Activated T-cell treated with anti-CD3 and anti-CD28 coated beads, Interleukin-2, amount 50 U/mL, for 4 hours (primary cell): ENCODE data around the gene SCN1A. TPM values are rescaled to one million over a fixed set of nuclear protein-coding genes. Genes with fewer than 3 reads are reported as not detected.

ENCODE experiments used
- ATAC-seq, 2 donors: fragments of 200-7000 bp; cut with Tn5 transposase; one replicate each; pipeline ENCODE4 v1.10.0; 2021
- DNase-seq: peaks from one replicate; pipeline ENCODE4 v3.0.0-alpha.2; 2020
- H3K27me3 Mint-ChIP-seq: one replicate; pipeline ENCODE4 v1.8.0; 2021; ENCODE audit warnings: low read depth, mixed read lengths
- H3K36me3 Mint-ChIP-seq: one replicate; pipeline ENCODE4 v1.8.0; 2022; ENCODE audit warnings: mixed read lengths; ENCODE audit not compliant: insufficient read depth
- H3K4me1 Mint-ChIP-seq: one replicate; pipeline ENCODE4 v1.8.0; 2021; ENCODE audit warnings: low read depth, mixed read lengths
- H3K4me3 Mint-ChIP-seq: one replicate; pipeline ENCODE4 v1.8.0; 2021; ENCODE audit warnings: mild to moderate bottlenecking, moderate library complexity, mixed read lengths
- H3K9me3 Mint-ChIP-seq: one replicate; pipeline ENCODE4 v1.8.0; 2021; ENCODE audit warnings: mixed read lengths
- total RNA-seq, 3 donors: library from RNA; stranded (reverse); gene quantifications; one replicate each; pipeline ENCODE4 v1.2.1, GENCODE V29; 2021

The SCN1A gene
- total RNA-seq = not detected

DNA sequence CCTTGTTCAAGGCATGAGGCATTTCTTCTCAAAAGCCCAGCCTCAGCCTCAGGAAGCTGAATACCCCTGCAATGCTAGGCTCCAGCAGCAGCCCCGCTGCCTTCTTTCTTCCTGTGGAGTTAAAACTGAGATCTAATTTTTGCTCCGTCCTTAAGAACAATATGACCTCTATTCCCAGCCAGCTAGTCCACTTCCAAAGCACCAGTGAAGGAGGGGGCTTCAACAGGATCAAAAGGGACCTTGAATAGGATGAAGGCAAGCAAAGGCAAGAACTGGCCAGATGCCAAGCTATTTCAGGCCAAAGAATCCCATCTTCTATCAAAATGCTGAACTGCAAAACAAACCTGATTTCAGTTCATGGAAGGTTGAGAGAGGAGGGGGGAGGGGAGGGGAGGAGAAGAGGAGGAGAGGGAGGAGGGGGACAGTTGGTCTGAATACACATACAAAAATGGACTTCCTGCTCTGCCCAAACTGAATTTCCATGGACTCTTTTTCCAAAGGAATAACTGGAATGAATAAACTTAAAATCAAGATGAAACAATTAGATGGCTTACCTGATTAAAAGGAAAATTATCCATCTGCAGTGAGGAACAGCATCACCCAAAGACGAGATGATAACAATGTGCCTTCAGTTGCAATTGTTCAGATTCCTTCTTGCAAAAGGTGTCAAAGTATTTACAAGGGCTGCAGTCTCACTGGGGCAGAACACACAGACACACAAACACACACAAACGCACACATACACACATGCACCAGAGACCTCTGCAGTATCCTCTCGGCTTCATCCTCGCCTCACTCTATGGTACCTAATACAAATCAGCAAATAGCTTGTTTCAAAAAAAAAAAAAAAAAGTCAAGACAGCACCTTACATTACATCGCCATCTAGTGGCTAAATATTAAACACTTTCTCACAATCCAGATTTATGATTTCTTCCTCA is at the start of gene SCN1A:
SCN1A (minus strand) TSS at position 804 of the 939 bp plus-strand sequence. CDS start 54,399 bp downstream, outside the sequence.
- Mint-ChIP-seq H3K36me3 (no peaks in the 10 kb centered on the region), H3K4me1 (peaks cover 2% of the 10 kb centered on the region), H3K27me3 (peaks cover 14% of the 10 kb centered on the region), H3K9me3 (no peaks in the 10 kb centered on the region), H3K4me3 (no peak within 1 kb of the TSS)
- ATAC-seq = no peak
- DNase-seq = no peak

- no peak for ATAC-seq
- no peak for DNase-seq
- no peaks in the 10 kb centered on the region for H3K36me3 Mint-ChIP-seq
- no peaks in the 10 kb centered on the region for H3K27me3 Mint-ChIP-seq
- H3K9me3 Mint-ChIP-seq = no peaks in the 10 kb centered on the region
- H3K4me3 Mint-ChIP-seq = no peak overlapping the region
- H3K4me1 Mint-ChIP-seq = no peaks in the 10 kb centered on the region
Measured at GRCh38 chr2:166173263-166173662, 45.4 kb upstream of the SCN1A start.

DNA sequence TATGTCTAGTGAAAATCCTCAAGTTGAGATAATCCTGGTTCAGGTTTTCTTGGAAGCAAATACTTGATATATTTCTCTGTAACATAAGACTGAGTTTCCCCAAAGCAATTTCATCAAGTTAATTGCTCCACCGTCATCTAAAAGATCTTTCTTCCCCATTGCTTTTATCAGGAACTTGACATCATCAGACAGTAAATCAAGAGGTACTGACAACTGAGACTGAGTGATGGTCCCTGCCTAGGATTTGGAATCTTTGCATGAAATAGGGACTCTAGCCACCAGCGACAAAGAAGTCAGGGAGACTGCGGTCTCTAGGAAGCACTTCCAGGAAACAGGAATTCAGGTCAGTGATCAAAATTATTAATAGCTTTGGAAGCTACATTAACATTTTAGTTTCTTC is 43.4 kb upstream of the SCN1A start:
- no peaks in the 10 kb centered on the region for H3K36me3 Mint-ChIP-seq
- no peak overlapping the region for H3K4me3 Mint-ChIP-seq
- H3K9me3 Mint-ChIP-seq = no peaks in the 10 kb centered on the region
- peaks cover under 1% of the 10 kb centered on the region for H3K27me3 Mint-ChIP-seq
- ATAC-seq (no peak), DNase-seq (no peak)
- H3K4me1 Mint-ChIP-seq = no peaks in the 10 kb centered on the region

DNA sequence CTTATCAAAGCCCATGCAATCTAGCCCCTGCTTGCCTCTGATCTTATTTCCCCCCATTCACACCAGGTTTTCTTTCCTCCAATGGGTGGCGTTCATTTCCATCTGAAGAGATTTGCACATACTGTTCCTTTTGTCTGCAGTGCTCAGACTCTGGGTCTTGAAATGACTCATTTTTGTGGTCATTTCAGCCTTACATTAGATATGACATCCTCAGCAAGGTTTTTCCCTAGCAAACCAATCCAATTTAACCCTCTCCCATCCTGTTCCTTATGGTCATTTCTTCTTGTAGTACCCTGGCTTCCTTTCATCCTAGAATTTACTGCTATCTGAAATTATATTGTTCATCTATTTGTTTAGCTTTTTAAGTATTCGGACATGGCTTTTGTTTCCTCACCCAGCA is 42.5 kb upstream of the SCN1A start:
- Mint-ChIP-seq H3K4me3 (no peak overlapping the region), H3K36me3 (no peaks in the 10 kb centered on the region), H3K27me3 (peaks cover 3% of the 10 kb centered on the region), H3K9me3 (no peaks in the 10 kb centered on the region), H3K4me1 (no peaks in the 10 kb centered on the region)
- DNase-seq = no peak
- no peak for ATAC-seq

- Mint-ChIP-seq H3K4me1 (no peaks in the 10 kb centered on the region), H3K4me3 (no peak overlapping the region), H3K27me3 (peaks cover 3% of the 10 kb centered on the region), H3K36me3 (no peaks in the 10 kb centered on the region), H3K9me3 (no peaks in the 10 kb centered on the region)
- DNase-seq = no peak
- ATAC-seq = no peak
Measured at GRCh38 chr2:166167449-166167848, 39.6 kb upstream of the SCN1A start.

GRCh38 chr2:166163775-166164174 is 36.0 kb upstream of the SCN1A start:
- no peak for DNase-seq
- Mint-ChIP-seq H3K36me3 (no peaks in the 10 kb centered on the region), H3K27me3 (peaks cover 6% of the 10 kb centered on the region), H3K4me1 (no peaks in the 10 kb centered on the region), H3K9me3 (no peaks in the 10 kb centered on the region), H3K4me3 (no peak overlapping the region)
- no peak for ATAC-seq

GRCh38 chr2:166158546-166158945 is 30.7 kb upstream of the SCN1A start:
- H3K36me3 Mint-ChIP-seq = no peaks in the 10 kb centered on the region
- H3K4me1 Mint-ChIP-seq = no peaks in the 10 kb centered on the region
- DNase-seq = no peak
- peaks cover 3% of the 10 kb centered on the region for H3K27me3 Mint-ChIP-seq
- no peaks in the 10 kb centered on the region for H3K9me3 Mint-ChIP-seq
- ATAC-seq = no peak
- no peak overlapping the region for H3K4me3 Mint-ChIP-seq

GRCh38 chr2:166157578-166157977 is 29.8 kb upstream of the SCN1A start:
- Mint-ChIP-seq H3K36me3 (no peaks in the 10 kb centered on the region), H3K27me3 (peaks cover 3% of the 10 kb centered on the region), H3K4me1 (no peaks in the 10 kb centered on the region), H3K9me3 (no peaks in the 10 kb centered on the region), H3K4me3 (no peak overlapping the region)
- ATAC-seq (no peak), DNase-seq (no peak)

DNA sequence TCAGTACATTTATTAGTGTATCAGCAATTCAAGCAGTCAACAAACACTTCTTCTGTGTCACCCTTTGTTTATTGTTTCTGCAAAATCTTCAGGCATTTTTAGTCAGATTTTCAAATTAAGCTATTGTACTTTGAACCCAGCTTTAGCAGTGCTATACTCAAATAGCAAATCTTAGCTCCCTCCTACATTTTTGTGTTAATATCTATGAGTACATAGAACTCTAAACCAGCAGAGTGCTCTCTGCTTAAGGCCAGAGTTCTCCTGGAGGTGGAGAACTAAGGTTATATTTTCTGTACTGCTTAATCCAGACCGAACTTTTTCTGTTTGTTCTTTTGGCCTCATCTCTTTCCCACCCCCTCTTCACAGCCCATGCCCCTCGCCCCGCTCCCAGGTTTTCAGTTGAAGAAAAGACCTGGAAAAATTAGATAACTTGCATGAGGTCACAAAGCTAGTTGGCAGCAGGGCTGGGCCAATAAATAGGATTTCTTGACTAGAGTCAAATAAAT is 29.2 kb upstream of the SCN1A start:
- no peaks in the 10 kb centered on the region for H3K36me3 Mint-ChIP-seq
- no peaks in the 10 kb centered on the region for H3K9me3 Mint-ChIP-seq
- no peaks in the 10 kb centered on the region for H3K4me1 Mint-ChIP-seq
- H3K4me3 Mint-ChIP-seq = no peak overlapping the region
- DNase-seq (no peak), ATAC-seq (no peak)
- peaks cover 3% of the 10 kb centered on the region for H3K27me3 Mint-ChIP-seq

- DNase-seq = no peak
- Mint-ChIP-seq H3K27me3 (peaks cover 3% of the 10 kb centered on the region), H3K36me3 (no peaks in the 10 kb centered on the region), H3K9me3 (no peaks in the 10 kb centered on the region), H3K4me3 (no peak overlapping the region), H3K4me1 (no peaks in the 10 kb centered on the region)
- ATAC-seq = no peak
Measured at GRCh38 chr2:166155589-166155988, 27.8 kb upstream of the SCN1A start.

DNA sequence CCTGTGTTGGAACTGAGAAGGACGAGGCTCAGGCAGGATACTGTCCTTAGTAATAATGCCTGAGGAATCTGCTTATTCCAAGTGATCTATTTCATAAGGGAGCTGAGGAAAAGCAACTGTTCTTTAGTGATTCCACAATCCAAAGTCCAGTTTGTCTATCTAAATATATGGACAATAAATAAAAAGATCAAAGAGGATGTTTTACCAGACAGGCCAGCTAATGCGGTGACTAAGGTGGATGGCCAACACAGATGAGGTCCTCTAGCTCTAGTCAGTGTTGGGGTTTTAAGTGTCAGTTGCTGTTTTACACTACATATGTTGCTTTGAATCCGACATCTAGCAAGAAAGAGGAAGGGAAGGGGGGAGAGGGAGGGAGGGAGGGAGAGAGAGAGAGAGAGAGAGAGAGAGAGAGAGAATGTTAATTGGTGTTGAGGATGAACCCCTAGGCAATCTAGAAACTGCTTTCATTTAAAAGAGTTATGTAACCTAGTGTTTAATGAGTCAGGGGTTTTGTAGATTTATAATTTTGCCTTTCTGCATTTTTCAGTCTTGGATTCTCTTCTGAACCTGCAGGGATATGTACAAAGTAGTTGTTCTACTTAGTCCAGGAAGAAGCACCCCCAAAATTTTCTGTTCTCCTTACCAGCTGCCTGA is 27.0 kb upstream of the SCN1A start:
- peaks cover 3% of the 10 kb centered on the region for H3K27me3 Mint-ChIP-seq
- no peaks in the 10 kb centered on the region for H3K9me3 Mint-ChIP-seq
- H3K4me1 Mint-ChIP-seq = no peaks in the 10 kb centered on the region
- H3K36me3 Mint-ChIP-seq = no peaks in the 10 kb centered on the region
- ATAC-seq (no peak), DNase-seq (no peak)
- H3K4me3 Mint-ChIP-seq = no peak overlapping the region

DNA sequence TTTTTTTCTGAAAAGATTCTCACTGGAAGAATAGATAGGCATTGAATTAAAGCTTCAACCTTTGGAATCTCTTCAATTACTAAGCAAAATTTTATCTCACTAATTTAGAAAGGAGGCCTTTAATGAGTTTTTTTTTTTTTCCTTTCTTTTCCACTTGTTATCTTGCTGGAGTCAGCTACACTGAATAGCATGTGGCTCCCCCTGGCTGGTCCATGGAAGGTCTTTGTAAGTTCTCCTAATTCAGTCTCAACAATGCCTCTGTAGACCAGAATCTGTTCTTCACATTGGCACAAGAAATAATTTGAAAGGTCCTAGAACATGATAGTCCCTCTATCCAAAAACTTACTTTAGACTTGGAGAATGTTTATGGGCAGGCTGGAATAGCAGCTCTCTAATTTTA is 24.2 kb upstream of the SCN1A start:
- Mint-ChIP-seq H3K27me3 (no peaks in the 10 kb centered on the region), H3K36me3 (no peaks in the 10 kb centered on the region), H3K4me3 (no peak overlapping the region), H3K9me3 (no peaks in the 10 kb centered on the region), H3K4me1 (no peaks in the 10 kb centered on the region)
- ATAC-seq (no peak), DNase-seq (no peak)

DNA sequence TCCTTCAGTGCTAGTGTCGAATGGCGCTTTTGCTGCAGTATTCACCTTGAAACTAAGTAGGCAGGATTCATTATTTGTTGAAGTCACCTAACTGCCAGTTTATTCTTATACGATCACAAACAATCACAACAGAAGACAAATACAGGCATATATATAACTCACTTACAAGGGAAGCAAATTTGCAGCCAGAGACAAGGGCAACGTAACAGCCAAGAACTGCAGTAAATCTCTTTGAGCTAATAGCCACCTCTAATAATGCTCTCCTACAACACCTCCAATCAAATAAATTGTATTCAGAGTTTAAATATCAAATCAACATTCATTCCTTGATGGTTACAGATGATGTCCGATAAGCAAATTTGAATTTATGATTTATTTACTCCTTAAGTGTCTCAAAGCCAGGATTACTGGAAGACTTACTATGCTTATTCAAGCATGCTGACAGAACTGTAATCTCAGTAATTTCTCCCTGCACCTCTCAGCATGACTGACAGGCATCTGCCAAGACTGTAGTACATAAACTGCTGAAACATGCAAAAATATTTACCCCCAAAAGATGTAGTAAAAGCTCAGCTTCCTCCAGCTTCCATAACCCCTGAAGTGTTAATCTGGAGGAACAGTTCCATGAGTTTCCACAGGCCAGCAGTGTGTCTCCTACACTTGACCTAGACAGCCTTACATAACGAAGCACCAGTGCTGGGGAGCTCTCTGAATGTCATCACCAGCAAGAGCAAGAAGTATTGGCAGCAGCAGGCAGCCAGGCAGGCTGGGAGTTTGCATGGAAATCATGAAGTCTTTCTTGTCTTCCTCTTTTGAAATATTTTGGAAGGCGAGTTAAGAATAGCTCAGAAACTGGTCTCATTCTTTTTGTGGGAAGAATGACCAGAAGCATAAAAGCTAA is 20.9 kb upstream of the SCN1A start:
- ATAC-seq = no peak
- Mint-ChIP-seq H3K36me3 (no peaks in the 10 kb centered on the region), H3K27me3 (no peaks in the 10 kb centered on the region), H3K4me1 (no peaks in the 10 kb centered on the region), H3K4me3 (no peak overlapping the region), H3K9me3 (no peaks in the 10 kb centered on the region)
- no peak for DNase-seq

DNA sequence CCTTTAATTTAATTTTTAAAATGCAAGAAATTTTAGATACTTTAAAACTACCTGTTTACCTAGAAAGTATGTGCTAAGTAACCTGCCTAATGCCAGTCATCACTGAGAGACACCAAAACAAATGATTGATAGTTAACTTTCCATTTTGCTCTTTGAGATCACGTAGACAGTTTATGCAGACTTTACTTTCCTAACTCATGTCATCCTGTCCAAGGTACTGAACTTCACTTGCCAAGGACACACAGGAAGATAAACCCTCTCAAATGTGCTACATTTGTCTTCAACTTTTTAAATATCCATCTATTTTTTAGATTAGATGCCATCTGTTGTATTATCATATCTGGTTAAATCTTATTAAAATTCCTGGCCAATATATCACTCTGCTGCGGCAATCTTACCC is 20.1 kb upstream of the SCN1A start:
- Mint-ChIP-seq H3K4me3 (no peak overlapping the region), H3K27me3 (no peaks in the 10 kb centered on the region), H3K36me3 (no peaks in the 10 kb centered on the region), H3K9me3 (no peaks in the 10 kb centered on the region), H3K4me1 (no peaks in the 10 kb centered on the region)
- ATAC-seq = no peak
- DNase-seq = no peak
